Posterior vena cava (tissue), 2 donors: Measurements from ENCODE around the gene UPF3A. TPM values are rescaled to one million over a fixed set of nuclear protein-coding genes. Genes with fewer than 3 reads are reported as not detected.
"Not testable (repeated sequence)": the region's sequence is repeated elsewhere in the genome, so short reads cannot be mapped to it uniquely, and the experiment has no call there.

Experiments used
- DNase-seq: peaks from one replicate; pipeline ENCODE4 v3.0.0-alpha.2; 2020; ENCODE audit warnings: low spot score
- intact Hi-C, 2 donors: fragments of 100-400 bp; cut with DNase I; formaldehyde crosslinking; loops; one replicate each; pipeline versions ENCODE4 v1.14.1 to v1.14.2; 2022 to 2023
- total RNA-seq, 2 donors: library from RNA; stranded (reverse); fragmentation: NEBNext Ultra II Directional; extraction: Animal tissue kit (Norgen Biotek cat#: 25700); gene quantifications; one replicate each; pipeline ENCODE4 v1.2.1, GENCODE V29; 2021
- donor health status: DM: yes; HTN: yes; CAD: no.
- donor health status: DM: yes; HTN: yes; CAD: no.

The UPF3A gene
- total RNA-seq, 2 donors from 2014 or later, result 35.2 to 36.7 TPM

- no peak for DNase-seq
- intact Hi-C loops, result no loop called here
Measured at GRCh38 chr13:114261328-114261965, 20.0 kb upstream of the UPF3A start.

GRCh38 chr13:114263578-114263977 is 17.8 kb upstream of the UPF3A start:
- no peak for DNase-seq
- intact Hi-C loops, result no loop called here

DNA sequence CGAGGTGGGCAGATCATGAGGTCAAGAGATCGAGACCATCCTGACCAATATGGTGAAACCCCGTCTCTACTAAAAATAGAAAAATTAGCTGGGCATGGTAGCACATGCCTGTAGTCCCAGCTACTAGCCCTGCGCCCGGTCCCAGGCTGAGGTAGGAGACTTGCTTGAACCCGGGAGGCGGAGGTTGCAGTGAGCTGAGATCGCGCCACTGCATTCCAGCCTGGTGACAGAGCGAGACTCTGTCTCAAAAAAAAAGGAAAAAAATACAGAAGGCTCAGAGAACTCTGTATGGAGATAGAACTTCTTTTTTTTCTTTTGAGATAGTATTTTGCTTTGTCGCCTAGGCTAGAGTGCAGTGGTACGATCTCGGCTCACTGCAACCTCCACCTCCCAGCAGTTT is 17.1 kb upstream of the UPF3A start:
- DNase-seq, intact Hi-C loops: not testable (repeated sequence)

DNA sequence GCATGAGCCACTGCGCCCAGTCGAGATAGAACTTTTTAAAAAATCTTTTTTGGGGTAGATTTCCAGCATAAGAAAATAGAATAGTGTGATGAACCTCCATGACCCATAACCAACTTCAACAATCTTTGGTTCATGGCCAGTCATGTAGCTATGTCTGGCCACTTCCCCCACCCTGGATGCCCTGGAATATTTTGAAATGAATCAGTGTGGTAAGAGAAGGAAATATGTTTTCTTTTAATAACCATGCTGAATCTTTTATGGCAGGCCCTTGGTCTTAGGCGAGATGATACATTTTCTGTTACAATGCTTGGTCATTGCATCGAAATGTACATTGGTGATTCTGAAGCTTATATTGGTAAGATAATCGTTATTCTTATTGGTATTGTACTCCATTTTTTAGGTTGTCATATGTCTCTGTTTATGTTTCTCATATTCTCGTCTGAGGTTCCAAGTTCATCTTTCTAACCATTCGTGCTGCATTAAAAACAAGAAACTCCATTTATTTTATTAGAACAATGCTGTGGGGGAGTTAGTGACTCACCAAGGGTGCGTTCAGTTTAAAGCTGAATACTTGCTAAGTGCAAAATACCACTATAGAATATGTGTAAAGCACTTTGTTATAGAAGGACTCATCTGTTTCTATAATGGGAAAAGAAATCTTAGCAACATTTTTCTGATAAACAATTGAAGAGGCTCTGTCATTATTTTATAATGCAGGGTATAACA is 16.4 kb upstream of the UPF3A start:
- intact Hi-C loops, result no loop called here
- no peak for DNase-seq

- no peak for DNase-seq
- intact Hi-C loops, result no loop called here
Measured at GRCh38 chr13:114266241-114266640, 15.2 kb upstream of the UPF3A start.

DNA sequence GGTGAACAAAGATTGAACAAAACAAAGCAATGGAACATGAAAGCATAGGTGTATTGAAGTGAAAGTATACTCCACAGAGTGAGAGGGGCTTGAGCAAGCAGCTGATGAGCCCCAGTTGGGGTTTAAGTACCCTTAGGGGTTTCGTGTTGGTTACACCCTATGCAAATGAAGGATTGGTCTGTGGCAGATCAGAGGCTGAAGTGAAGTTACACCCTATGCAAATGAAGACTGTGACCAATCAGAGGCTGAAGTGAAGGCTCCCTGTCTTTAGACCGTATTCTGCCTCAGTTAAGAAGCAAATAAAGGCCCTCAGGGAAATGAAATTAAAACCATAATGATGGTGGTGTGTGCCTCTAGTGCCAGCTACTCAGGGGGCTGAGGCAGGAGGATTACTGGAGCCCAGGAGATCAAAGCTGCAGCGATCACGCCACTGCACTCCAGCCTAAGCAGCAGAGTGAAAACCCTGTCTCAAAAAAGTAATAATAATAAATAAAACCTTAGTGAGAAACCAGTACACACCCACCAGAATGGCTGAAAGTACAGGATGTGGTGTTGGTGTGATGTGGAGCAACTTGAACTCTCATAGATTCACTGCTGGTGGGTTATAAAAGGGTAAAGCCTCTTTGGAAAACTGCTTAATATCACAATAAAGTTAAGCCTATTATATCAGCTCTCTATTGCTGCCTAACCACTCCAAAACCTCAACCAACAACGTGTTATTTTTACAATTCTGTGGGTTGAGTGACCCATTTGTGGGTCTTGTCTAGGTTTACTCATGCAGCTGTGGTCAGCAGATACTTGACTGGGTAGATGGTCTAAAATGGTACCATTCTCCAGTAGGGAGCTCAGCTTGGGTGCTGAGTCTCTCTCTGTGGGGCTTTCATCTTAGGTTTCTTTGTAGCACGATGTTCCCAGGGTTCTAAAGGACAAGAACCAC is 12.8 kb upstream of the UPF3A start:
- intact Hi-C loops, result no loop called here
- no peak for DNase-seq

DNA sequence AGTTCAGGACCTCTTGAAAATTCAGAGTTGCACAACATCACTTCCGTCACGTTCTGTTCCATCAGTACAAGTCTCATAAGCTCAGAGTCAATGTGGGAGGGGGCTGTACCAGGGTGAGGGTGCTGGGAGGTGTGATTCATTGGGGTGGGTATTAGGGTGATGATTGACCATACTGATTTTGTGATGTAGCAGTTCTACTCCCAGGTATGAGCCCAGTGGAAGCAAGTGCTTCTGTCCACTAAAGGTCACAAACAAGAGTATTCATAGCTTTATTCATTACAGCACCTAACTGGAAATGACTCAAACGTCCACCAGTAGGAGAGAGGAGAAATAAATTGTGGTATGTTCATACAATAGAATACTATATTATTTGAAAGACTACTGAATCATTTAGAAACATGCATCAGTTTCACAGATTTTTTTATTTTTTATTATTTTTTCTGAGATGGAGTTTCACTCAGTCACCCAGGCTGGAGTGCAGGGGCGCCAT is 12.1 kb upstream of the UPF3A start:
- intact Hi-C loops, result no loop called here
- DNase-seq, result no peak

GRCh38 chr13:114272977-114273376 is 8.4 kb upstream of the UPF3A start:
- DNase-seq, result no peak
- intact Hi-C loops, result no loop called here

DNA sequence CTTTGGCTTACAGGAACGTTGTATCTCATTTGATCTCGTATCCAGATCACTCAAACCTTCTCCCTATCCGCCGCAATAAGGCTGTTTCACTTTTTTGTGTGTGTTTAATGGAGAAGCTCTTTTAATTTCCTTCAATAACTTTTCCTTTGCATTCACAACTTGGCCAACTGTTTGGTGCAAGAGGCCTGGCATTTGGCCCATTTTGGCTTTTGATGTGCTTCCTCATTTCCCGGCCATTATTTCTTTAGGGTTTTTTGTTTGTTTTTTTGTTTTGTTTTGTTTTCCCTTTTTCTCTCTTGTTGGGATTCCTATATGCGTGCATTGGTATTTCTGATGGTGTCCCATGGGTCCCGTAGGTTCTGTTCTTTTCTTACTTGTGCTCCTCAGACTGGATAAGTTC is 6.1 kb upstream of the UPF3A start:
- DNase-seq, result no peak

DNA sequence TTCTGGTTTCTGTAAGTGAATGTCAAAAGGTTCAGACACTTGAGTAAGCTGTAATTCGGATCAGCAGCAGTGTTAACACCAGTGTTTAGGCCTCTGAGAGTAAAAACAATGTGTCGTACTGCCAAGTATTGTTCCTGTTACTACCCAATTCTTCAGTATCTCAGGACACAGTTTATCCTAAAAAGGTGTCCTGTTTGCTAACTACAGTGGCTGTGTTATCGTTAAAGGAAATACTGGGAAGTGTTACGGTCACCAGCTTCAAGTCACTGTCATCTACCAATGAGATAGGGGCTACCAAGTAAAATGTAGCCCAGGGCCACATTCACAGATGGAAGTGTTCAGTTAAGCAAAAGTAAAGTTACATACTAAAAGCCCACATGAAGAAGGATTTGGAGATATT is 2.3 kb upstream of the UPF3A start:
- no peak for DNase-seq
- intact Hi-C loops, result no loop called here

More for the DNA sequence above, 6.1 kb upstream of the UPF3A start:
- intact Hi-C loops, result no loop called here

GRCh38 chr13:114279758-114280355 is 1.5 kb upstream of the UPF3A start:
- intact Hi-C loops, result no loop called here
- no peak for DNase-seq

GRCh38 chr13:114282041-114282670 is 755 bp downstream of the UPF3A start:
- peak; percentile 85 for DNase-seq
- intact Hi-C loops, result no loop called here

DNA sequence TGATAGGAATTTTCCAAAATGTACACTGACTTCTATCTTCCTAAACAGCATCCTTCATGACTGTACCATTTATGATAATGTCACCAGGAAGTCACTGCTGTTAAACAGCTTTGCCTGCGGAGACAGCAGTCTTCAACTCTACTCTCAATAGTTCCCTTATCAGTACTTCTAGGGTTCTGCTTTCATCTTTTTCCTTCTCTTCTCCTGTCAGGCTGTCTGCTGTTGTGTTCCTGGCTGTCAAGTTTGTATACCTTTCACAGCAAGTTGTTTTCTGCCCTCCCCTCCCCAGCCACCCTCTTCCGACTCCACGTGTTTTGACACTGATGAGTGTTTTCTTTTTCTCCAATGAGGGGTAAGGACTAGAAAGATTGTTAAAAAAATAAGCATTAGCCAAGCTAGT is 2.2 kb downstream of the UPF3A start:
- intact Hi-C loops, result no loop called here
- no peak for DNase-seq

DNA sequence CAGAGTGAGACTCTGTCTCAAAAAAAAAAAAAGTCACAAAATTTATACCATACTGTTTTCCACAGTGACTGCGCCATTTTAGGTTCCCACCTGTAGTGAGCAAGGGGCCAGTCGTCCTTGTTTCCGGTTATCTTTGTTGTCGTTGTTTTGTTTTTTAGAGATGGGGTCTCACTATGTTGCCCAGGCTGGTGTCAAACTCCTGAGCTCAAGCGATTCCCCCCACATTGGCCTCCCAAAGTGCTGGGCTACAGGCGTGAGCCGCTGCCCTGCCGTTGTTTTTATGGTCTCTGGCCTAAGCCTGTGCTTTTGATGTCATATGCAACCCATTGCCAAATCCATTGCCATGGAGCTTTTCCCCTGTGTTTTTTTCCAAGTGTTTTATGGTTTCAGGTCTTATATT is 3.3 kb downstream of the UPF3A start:
- DNase-seq, result no peak
- intact Hi-C loops, result no loop called here

DNA sequence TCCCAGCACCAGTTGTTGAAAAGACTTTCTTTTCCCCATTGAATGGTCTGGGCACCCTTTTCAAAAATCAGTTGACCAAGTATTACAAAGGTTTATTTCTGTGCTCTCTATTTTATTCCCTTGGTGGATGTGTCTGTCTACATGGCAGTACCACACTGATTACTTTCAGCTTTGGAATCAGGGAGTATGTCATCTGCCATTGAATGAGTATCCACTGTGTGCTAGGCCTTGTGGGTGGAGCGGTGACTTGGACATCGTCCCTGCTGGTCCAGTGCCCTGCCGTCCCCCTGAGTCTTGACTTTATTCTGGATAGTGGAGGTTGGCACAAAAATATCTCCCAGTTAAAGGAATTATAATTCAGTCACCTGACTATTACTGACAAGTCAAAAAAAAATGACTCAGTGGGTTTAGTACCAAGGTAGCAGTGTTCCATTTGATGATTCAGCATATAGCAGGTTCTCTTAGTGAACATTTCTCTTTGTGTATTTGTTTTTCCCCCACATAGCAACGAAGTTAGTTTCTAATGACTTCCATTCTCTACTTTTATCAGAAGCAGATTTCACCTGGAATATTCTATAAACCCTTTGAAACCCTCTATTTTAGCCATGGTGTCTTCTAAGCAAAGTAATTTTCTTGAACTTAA is 3.9 kb downstream of the UPF3A start:
- intact Hi-C loops, result no loop called here
- DNase-seq, result no peak

DNA sequence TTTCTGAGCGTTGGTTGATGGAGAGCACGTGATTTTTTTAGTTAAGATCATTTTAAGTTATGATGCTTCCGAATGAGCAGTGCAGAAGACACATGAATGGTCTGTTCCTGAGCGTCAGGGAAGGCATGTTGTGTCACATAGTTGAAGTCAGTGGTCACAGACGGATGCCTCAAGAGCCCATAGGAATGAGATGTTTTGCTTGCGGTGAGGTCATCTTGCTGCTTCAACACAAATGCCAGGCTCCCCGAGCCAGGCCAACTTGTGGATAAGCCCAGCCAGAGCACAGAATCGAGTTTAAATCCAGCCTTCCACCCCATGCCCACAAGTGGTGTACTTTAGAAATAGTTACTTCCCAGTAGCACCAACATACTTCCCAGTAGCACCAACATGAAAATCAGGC is 5.4 kb downstream of the UPF3A start:
- no peak for DNase-seq
- intact Hi-C loops, result no loop called here

DNA sequence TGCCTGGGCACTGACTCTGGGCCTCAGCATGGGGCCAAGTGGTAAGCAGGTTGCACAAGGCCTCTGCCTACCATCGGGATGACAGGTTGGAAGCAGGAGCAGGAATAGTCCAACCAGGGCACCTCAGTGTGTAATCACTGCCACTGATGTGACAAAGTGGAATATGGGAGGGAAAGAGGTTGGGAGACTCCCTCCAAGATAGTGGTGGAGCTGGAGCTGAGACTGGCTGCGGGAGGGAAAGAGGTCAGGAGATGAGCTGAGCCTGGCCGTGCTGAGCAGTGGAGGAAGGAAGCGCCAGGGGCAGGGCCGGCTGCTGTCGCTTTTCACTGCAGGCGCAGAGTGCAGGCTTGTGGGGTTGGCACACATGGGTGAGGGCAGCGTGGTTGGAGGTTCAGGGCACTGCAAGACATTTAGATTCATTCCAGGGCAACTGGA is 6.8 kb downstream of the UPF3A start:
- intact Hi-C loops, result no loop called here
- no peak for DNase-seq

- intact Hi-C loops, result no loop called here
- DNase-seq, result no peak
Measured at GRCh38 chr13:114296448-114296847, 15.0 kb downstream of the UPF3A start.

GRCh38 chr13:114296902-114297301 is 15.5 kb downstream of the UPF3A start:
- DNase-seq, result no peak
- intact Hi-C loops, result no loop called here
